Mammary epithelial cell (primary cell): ENCODE data around the gene PRKCI.

ENCODE experiments used
- EZH2 ChIP-seq: IDR thresholded peaks from 2 replicates; pipeline ENCODE4 v1.6.1; 2012; ENCODE audit warnings: low read length, inconsistent platforms, borderline replicate concordance
- TF ChIP-seq, protein P1 (sequence below), 2 donors: IDR thresholded peaks in 1 of 2; conservative IDR thresholded peaks in 1 of 2; 2 replicates each; pipeline ENCODE4 v1.5.1; 2011 to 2012; ENCODE audit warnings: inconsistent platforms in 2 of 2, low read length in 2 of 2, mild to moderate bottlenecking in 2 of 2, control low read depth in 1 of 2, low read depth in 1 of 2; ENCODE audit not compliant: insufficient read depth in 1 of 2; ENCODE audit errors: extremely low read depth in 1 of 2

DNA sequence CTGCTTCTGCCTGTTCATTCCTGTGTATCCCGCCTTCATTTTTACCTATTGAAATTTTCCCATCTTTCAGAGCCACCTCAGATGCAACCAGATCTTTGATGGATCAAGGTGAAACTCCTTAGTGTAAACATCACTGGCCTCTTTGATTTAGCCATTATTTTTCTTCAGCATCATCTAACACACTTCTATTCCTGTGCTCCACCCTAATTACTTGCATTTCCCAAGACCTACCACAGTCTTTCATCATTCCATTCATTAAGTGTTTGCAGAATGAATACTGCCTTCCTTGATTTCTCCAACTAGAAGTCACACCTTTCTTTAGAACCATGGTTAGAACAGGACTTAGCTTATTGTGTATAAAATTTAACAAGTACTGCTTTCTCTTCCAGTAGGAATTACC is 79.8 kb downstream of the PRKCI start:
- TF ChIP-seq EZH2: no peak
- TF ChIP-seq, protein P1, sequence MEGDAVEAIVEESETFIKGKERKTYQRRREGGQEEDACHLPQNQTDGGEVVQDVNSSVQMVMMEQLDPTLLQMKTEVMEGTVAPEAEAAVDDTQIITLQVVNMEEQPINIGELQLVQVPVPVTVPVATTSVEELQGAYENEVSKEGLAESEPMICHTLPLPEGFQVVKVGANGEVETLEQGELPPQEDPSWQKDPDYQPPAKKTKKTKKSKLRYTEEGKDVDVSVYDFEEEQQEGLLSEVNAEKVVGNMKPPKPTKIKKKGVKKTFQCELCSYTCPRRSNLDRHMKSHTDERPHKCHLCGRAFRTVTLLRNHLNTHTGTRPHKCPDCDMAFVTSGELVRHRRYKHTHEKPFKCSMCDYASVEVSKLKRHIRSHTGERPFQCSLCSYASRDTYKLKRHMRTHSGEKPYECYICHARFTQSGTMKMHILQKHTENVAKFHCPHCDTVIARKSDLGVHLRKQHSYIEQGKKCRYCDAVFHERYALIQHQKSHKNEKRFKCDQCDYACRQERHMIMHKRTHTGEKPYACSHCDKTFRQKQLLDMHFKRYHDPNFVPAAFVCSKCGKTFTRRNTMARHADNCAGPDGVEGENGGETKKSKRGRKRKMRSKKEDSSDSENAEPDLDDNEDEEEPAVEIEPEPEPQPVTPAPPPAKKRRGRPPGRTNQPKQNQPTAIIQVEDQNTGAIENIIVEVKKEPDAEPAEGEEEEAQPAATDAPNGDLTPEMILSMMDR (conservative IDR thresholded peaks at IDR 0.05 in 1 of 2, IDR thresholded peaks at IDR 0.05 in 1 of 2; ENCODE audit: extremely low read depth in 1 of 2, insufficient read depth in 1 of 2, low read depth in 1 of 2, low read length in 2 of 2): no peak
